ENCODE measurements around the gene SIGLEC1.

Gene SIGLEC1

DNA sequence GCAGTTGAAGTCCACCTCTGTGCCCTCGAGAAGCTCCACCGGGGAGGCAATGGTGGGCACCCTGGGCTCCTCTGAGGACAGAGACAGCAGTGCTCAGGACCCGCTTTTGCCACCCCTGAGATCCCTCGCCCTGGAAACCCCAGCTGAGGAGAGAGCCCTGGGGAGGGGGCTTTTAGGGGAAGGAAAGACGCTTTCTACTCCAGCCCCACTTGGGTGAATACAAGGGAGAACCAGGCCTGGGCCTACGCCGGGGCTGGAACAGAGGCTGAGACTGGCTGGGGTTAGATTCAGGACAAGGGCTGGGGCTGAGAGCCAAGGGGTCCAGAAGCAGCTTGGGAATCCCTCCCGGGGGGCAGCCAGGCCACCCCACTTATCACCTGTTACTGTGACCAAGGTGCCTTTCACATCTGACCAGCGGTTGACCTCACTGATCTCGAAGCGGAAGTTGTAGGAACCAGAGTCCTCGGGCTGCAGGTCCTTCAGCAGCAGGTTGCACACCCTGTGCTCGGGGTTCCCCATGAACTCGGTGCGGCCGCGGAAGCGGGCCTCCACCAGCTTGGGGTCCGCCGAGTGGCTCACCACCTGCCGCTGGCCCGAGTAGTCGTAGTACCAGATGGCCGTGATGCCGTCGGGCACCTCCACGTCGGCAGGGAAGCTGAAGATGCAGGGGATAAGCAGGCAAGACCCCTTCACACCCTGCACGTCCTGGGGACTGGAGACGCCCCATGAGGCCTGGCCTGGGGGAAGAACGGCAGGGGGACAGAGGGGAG, 6.2 kb downstream of the SIGLEC1 start:
- Histone ChIP-seq H3K9me2 (replicated peaks; ENCODE audit: low read depth, low read length) (no peaks in the 10 kb centered on the region), H3K4me2 (ENCODE audit: low read depth, low read length, poor library complexity, severe bottlenecking) (no peak overlapping the region), H3K9ac (ENCODE audit: low read depth, low read length, poor library complexity, severe bottlenecking) (no peak overlapping the region), H2AFZ (ENCODE audit: low read length) (no peak overlapping the region), H3F3A (ENCODE audit: low read depth) (no peaks in the 10 kb centered on the region), H3K9me3 (ENCODE audit: insufficient read depth, low read depth, low read length) (no peaks in the 10 kb centered on the region), H4K20me1 (ENCODE audit: insufficient read depth, low read length, poor library complexity, severe bottlenecking) (no peaks in the 10 kb centered on the region), H3K4me1 (ENCODE audit: insufficient read depth, low read length, poor library complexity, severe bottlenecking) (peaks cover 3% of the 10 kb centered on the region), H3K4me3 (ENCODE audit: low read length, poor library complexity, severe bottlenecking) (no peak overlapping the region), H3K79me2 (ENCODE audit: insufficient read depth, low read length) (no peaks in the 10 kb centered on the region), H3K36me3 (ENCODE audit: insufficient read depth, low read length) (no peaks in the 10 kb centered on the region), H3K27me3 (ENCODE audit: insufficient read depth, low read length, poor library complexity, severe bottlenecking) (no peaks in the 10 kb centered on the region)
- TF ChIP-seq EZH2phosphoT487 (IDR thresholded peaks at IDR 0.05; ENCODE audit: borderline replicate concordance): no peak
- TF ChIP-seq CTCF (conservative IDR thresholded peaks at IDR 0.05; ENCODE audit: low read length): no peak

DNA sequence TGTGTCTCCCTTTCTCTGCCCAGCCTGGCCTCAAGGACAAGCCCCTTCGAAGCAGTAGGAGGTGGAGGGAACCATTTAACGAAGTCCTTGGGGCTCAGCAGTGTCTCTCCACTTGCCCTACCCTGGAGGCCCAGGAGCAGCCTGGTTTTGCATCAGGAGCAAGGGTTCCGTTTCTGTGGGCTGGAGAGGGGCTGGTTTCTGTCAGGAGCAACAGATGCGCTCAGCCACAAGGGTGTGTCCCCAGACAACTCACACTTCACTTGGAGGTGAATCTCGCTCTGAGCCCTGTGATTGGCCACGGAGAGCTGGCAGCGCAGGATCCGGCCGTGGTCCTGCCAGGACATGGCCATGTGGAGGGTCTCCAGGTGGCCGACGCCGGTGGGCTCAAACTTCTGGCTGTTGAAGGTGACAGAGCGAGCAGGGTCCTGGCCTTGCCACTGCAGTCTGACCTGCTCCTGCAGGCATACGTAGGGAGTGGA, 6.9 kb downstream of the SIGLEC1 start:
- no peaks in the 10 kb centered on the region for H4K20me1 ChIP-seq (ENCODE audit: insufficient read depth, low read length, poor library complexity, severe bottlenecking)
- H3K4me2 ChIP-seq (ENCODE audit: low read depth, low read length, poor library complexity, severe bottlenecking): no peak overlapping the region
- H3K4me1 ChIP-seq (ENCODE audit: insufficient read depth, low read length, poor library complexity, severe bottlenecking): peaks cover 3% of the 10 kb centered on the region
- no peak for TF ChIP-seq EZH2phosphoT487 (IDR thresholded peaks at IDR 0.05; ENCODE audit: borderline replicate concordance)
- no peak for TF ChIP-seq CTCF (conservative IDR thresholded peaks at IDR 0.05; ENCODE audit: low read length)
- no peaks in the 10 kb centered on the region for H3K36me3 ChIP-seq (ENCODE audit: insufficient read depth, low read length)
- no peaks in the 10 kb centered on the region for H3F3A ChIP-seq (ENCODE audit: low read depth)
- no peak overlapping the region for H2AFZ ChIP-seq (ENCODE audit: low read length)
- H3K79me2 ChIP-seq (ENCODE audit: insufficient read depth, low read length): no peaks in the 10 kb centered on the region
- no peaks in the 10 kb centered on the region for H3K9me2 ChIP-seq (replicated peaks; ENCODE audit: low read depth, low read length)
- H3K27me3 ChIP-seq (ENCODE audit: insufficient read depth, low read length, poor library complexity, severe bottlenecking): no peaks in the 10 kb centered on the region
- H3K4me3 ChIP-seq (ENCODE audit: low read length, poor library complexity, severe bottlenecking): no peak overlapping the region
- no peaks in the 10 kb centered on the region for H3K9me3 ChIP-seq (ENCODE audit: insufficient read depth, low read depth, low read length)
- H3K9ac ChIP-seq (ENCODE audit: low read depth, low read length, poor library complexity, severe bottlenecking): no peak overlapping the region

GRCh38 chr20:3704087-3704486, 8.3 kb downstream of the SIGLEC1 start:
- Histone ChIP-seq H3K9me2 (replicated peaks; ENCODE audit: low read depth, low read length) (no peaks in the 10 kb centered on the region), H3K27me3 (ENCODE audit: insufficient read depth, low read length, poor library complexity, severe bottlenecking) (no peaks in the 10 kb centered on the region), H3K4me1 (ENCODE audit: insufficient read depth, low read length, poor library complexity, severe bottlenecking) (no peaks in the 10 kb centered on the region), H3K4me2 (ENCODE audit: low read depth, low read length, poor library complexity, severe bottlenecking) (no peak overlapping the region), H3K4me3 (ENCODE audit: low read length, poor library complexity, severe bottlenecking) (no peak overlapping the region), H2AFZ (ENCODE audit: low read length) (no peak overlapping the region), H3K36me3 (ENCODE audit: insufficient read depth, low read length) (no peaks in the 10 kb centered on the region), H3F3A (ENCODE audit: low read depth) (no peaks in the 10 kb centered on the region), H3K79me2 (ENCODE audit: insufficient read depth, low read length) (no peaks in the 10 kb centered on the region), H3K9me3 (ENCODE audit: insufficient read depth, low read depth, low read length) (no peaks in the 10 kb centered on the region), H4K20me1 (ENCODE audit: insufficient read depth, low read length, poor library complexity, severe bottlenecking) (no peaks in the 10 kb centered on the region), H3K9ac (ENCODE audit: low read depth, low read length, poor library complexity, severe bottlenecking) (no peak overlapping the region)
- no peak for TF ChIP-seq CTCF (conservative IDR thresholded peaks at IDR 0.05; ENCODE audit: low read length)
- no peak for TF ChIP-seq EZH2phosphoT487 (IDR thresholded peaks at IDR 0.05; ENCODE audit: borderline replicate concordance)
